Spleen (tissue), 11 donors: ENCODE data around the gene BMP6. TPM values are rescaled to one million over a fixed set of nuclear protein-coding genes. Genes with fewer than 3 reads are reported as not detected.

Source experiments
- DNase-seq: peaks from one replicate; pipeline ENCODE4 v3.0.0-alpha.2; 2020
- H3K27ac ChIP-seq, 8 donors: fragments of 200-600 bp; sonication (generic) in 7 of 8; 1 replicate in 4 of 8; 2 replicates in 4 of 8; pipeline versions ENCODE4 v1.5.0 to v1.8.0; 2016 to 2021; ENCODE audit warnings: inconsistent platforms in 4 of 8, mild to moderate bottlenecking in 4 of 8, moderate library complexity in 1 of 8
- H3K27me3 ChIP-seq, 7 donors: fragments of 200-600 bp; sonication (generic) in 6 of 7; replicated peaks in 1 of 7; 1 replicate in 4 of 7; 2 replicates in 3 of 7; pipeline versions ENCODE4 v1.5.0 to v1.8.0; 2016 to 2021; ENCODE audit warnings: inconsistent platforms in 3 of 7, mild to moderate bottlenecking in 1 of 7
- H3K36me3 ChIP-seq, 6 donors: fragments of 200-600 bp; sonication (generic) in 5 of 6; 1 replicate in 4 of 6; 2 replicates in 2 of 6; pipeline versions ENCODE4 v1.5.0 to v1.8.0; 2016 to 2021; ENCODE audit warnings: inconsistent platforms in 2 of 6
- H3K4me1 ChIP-seq, 6 donors: fragments of 200-600 bp; sonication (generic) in 5 of 6; 1 replicate in 3 of 6; 2 replicates in 3 of 6; pipeline versions ENCODE4 v1.5.0 to v1.8.0; 2016 to 2021; ENCODE audit warnings: inconsistent platforms in 3 of 6
- H3K4me3 ChIP-seq, 8 donors: fragments of 200-600 bp; sonication (generic) in 7 of 8; 1 replicate in 4 of 8; 2 replicates in 4 of 8; pipeline versions ENCODE4 v1.5.0 to v1.8.0; 2016 to 2021; ENCODE audit warnings: inconsistent platforms in 4 of 8, mild to moderate bottlenecking in 4 of 8, moderate library complexity in 2 of 8
- H3K9me3 ChIP-seq, 8 donors: fragments of 200-600 bp; sonication (generic) in 7 of 8; 1 replicate in 4 of 8; 2 replicates in 4 of 8; pipeline versions ENCODE4 v1.5.0 to v1.8.0; 2016 to 2021; ENCODE audit warnings: inconsistent platforms in 4 of 8
- POLR2A ChIP-seq, 3 donors: fragments of 450-650 bp; IDR thresholded peaks; one replicate each; pipeline ENCODE4 v1.5.1; 2017; ENCODE audit warnings: antibody characterized with exemption in 3 of 3, mild to moderate bottlenecking in 1 of 3
- POLR2AphosphoS5 ChIP-seq, 3 donors: sonication (generic); formaldehyde crosslinking; IDR thresholded peaks; one replicate each; pipeline ENCODE4 v1.5.1; 2017; ENCODE audit warnings: antibody characterized with exemption in 3 of 3
- WGBS, 5 donors: extraction: QIAGEN DNeasy Blood & Tissue Kit in 3 of 5; methylation state at CpG; one replicate each; pipeline versions ENCODE4 v1.1.5 to v1.1.7; 2013 to 2018; 5-methylcytosine and 5-hydroxymethylcytosine counted together
- intact Hi-C: fragments of 100-400 bp; cut with DNase I; formaldehyde crosslinking; loops from one replicate; pipeline ENCODE4 v1.15.0; 2023; ENCODE audit warnings: low total_unique reads
- polyA plus RNA-seq, 3 donors: library from polyadenylated mRNA; stranded (reverse); fragments of 200-250 nt; gene quantifications; one replicate each; pipeline ENCODE4 v1.2.1, GENCODE V29; 2013
- total RNA-seq, 7 donors: library from RNA; depleted of rRNA in 3 of 7; stranded (reverse); fragments of >200 nt in 3 of 7; fragmentation: NEBNext Ultra II Directional in 4 of 7; extraction: Animal tissue kit (Norgen Biotek cat#: 25700) in 4 of 7; gene quantifications; one replicate each; pipeline versions ENCODE4 v1.1.0 to v1.2.1, GENCODE V29; 2016 to 2021
- TF ChIP-seq, protein P1 (sequence below), 11 experiments: fragments of 200-600 bp in 7 of 11; fragments of 450-650 bp in 4 of 11; sonication (generic) in 4 of 11; IDR thresholded peaks in 8 of 11; conservative IDR thresholded peaks in 3 of 11; 1 replicate in 7 of 11; 2 replicates in 4 of 11; pipeline versions ENCODE4 v1.4.0 to v1.8.0; 2016 to 2021; ENCODE audit warnings: antibody characterized with exemption in 11 of 11, inconsistent platforms in 4 of 11, mild to moderate bottlenecking in 1 of 11
- donor health status: healthy with polysubstance abuse.
- donor health status: DM: no; HTN: no; CAD: no; lungs with moderate emphysema.
- donor health status: DM: no; HTN: no; CAD: no.
- donor health status: Bipolar disorder and iron deficiency.
- donor health status: healthy.
- donor health status: DM: no; HTN: no; CAD: no.
- donor health status: DM: yes; HTN: yes; CAD: no.

The BMP6 gene
- total and polyA plus RNA-seq, 10 donors: 0.58 to 6.9 (median 4.8) TPM

DNA sequence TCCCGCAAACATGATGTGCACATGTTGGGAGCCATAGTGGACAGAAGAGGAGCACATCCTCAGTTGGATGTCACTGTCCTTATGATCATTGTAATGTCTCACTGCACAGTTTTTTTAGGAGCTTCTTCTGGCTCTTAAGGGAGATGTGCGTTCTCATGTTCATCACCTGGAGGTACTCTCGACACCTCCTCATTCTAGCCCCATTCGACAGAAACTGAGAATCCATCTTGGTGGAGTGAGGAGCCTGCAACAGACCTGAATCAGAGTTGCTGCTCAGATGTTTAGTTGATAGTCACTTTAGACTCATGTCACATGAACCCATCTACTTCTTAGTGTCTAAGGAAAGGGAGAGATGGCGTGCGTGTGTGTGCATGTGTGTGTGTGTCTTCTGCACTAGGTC, 2.3 kb upstream of the BMP6 start:
- H3K4me3 ChIP-seq: no peak overlapping the region
- intact Hi-C loops: loop anchor here (5.0 kb wide), 2 partner anchors 269 to 499 kb away; no protein-coding TSS in a partner anchor
- H3K9me3 ChIP-seq: no peaks in the 10 kb centered on the region
- H3K4me1 ChIP-seq: peaks cover 22 to 51% (median 39%) of the 10 kb centered on the region in 6 donors
- H3K36me3 ChIP-seq: no peaks in the 10 kb centered on the region
- 87 to 97% (median 92%) methylated on average over 6 of the region's 6 CpGs for WGBS, 5 donors
- TF ChIP-seq POLR2AphosphoS5 (IDR thresholded peaks at IDR 0.05): no peak
- TF ChIP-seq, protein P1, sequence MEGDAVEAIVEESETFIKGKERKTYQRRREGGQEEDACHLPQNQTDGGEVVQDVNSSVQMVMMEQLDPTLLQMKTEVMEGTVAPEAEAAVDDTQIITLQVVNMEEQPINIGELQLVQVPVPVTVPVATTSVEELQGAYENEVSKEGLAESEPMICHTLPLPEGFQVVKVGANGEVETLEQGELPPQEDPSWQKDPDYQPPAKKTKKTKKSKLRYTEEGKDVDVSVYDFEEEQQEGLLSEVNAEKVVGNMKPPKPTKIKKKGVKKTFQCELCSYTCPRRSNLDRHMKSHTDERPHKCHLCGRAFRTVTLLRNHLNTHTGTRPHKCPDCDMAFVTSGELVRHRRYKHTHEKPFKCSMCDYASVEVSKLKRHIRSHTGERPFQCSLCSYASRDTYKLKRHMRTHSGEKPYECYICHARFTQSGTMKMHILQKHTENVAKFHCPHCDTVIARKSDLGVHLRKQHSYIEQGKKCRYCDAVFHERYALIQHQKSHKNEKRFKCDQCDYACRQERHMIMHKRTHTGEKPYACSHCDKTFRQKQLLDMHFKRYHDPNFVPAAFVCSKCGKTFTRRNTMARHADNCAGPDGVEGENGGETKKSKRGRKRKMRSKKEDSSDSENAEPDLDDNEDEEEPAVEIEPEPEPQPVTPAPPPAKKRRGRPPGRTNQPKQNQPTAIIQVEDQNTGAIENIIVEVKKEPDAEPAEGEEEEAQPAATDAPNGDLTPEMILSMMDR (IDR thresholded peaks at IDR 0.05 in 8 of 11, conservative IDR thresholded peaks at IDR 0.05 in 3 of 11): no peak
- no peak for TF ChIP-seq POLR2A (IDR thresholded peaks at IDR 0.05)
- no peak for DNase-seq
- H3K27me3 ChIP-seq: peaks cover 4 to 68% (median 35%) of the 10 kb centered on the region in 7 donors
- no peak overlapping the region for H3K27ac ChIP-seq

DNA sequence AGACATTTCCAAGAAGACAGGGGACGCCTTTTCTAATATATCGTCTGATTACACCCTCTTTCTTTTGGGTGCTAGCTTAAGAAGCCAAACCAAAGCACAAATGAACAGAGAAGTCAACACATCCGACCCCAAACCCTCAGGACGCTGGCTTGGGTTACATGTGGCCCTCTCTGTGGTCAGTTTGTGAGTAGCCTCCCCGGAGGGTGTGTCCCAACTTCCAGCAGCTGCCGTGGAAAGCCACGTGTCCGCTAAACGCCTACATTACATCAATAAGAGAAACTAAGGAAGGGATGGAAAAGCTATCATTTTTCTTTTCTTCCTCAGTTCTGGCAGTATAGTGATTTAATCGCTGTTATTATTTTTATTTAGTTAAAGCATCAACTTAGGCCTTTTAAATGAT, 487 bp upstream of the BMP6 start:
- peak overlapping the region in 6 of 8 donors; percentile 62 to 83 (median 68) for H3K4me3 ChIP-seq
- H3K27me3 ChIP-seq: peaks cover 4 to 84% (median 54%) of the 10 kb centered on the region in 7 donors
- H3K4me1 ChIP-seq: peaks cover 25 to 61% (median 45%) of the 10 kb centered on the region in 6 donors
- no peaks in the 10 kb centered on the region for H3K9me3 ChIP-seq
- intact Hi-C loops: no loop called here
- WGBS, 5 donors: 26 to 33% (median 28%) methylated on average over 10 of the region's 10 CpGs
- DNase-seq: no peak
- H3K27ac ChIP-seq: no peak overlapping the region
- no peaks in the 10 kb centered on the region for H3K36me3 ChIP-seq
- TF ChIP-seq, protein P1 (IDR thresholded peaks at IDR 0.05 in 8 of 11, conservative IDR thresholded peaks at IDR 0.05 in 3 of 11): no peak

DNA sequence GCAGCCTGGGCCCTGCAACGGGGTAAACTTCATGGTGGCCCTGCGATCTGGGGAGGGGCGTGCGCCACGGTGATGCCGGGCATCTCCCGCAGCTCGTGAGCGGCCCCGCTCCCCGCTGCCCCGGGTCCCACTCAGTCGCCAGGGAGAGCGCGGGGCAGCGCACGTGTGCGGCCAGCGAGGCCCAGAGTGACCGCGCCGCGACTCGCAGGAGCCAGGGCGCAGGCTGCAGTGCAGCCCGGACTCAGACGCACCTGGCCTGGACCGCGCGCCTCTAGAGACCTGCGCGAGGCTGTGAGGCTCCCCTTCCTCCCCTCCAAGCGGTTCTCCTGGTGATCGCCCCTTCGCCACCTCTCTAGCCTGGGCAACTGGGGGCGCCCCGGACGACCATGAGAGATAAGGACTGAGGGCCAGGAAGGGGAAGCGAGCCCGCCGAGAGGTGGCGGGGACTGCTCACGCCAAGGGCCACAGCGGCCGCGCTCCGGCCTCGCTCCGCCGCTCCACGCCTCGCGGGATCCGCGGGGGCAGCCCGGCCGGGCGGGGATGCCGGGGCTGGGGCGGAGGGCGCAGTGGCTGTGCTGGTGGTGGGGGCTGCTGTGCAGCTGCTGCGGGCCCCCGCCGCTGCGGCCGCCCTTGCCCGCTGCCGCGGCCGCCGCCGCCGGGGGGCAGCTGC, 652 bp downstream of the BMP6 start:
- Histone ChIP-seq H3K27ac (peak overlapping the region in 1 of 8 donors; percentile 28), H3K36me3 (no peaks in the 10 kb centered on the region), H3K9me3 (no peaks in the 10 kb centered on the region), H3K27me3 (peaks cover 4 to 95% (median 65%) of the 10 kb centered on the region in 7 donors), H3K4me3 (peak overlapping the region; percentile 46 to 83 (median 68)), H3K4me1 (peaks cover 25 to 66% (median 49%) of the 10 kb centered on the region in 6 donors)
- DNase-seq: peak; percentile 82
- 1 to 3% (median 1%) methylated on average over 8 to 73 of the region's 73 CpGs for WGBS, 5 donors
- intact Hi-C loops: no loop called here
- TF ChIP-seq POLR2A (IDR thresholded peaks at IDR 0.05) (no peak), POLR2AphosphoS5 (IDR thresholded peaks at IDR 0.05) (no peak)
- TF ChIP-seq, protein P1 (IDR thresholded peaks at IDR 0.05 in 8 of 11, conservative IDR thresholded peaks at IDR 0.05 in 3 of 11): no peak

DNA sequence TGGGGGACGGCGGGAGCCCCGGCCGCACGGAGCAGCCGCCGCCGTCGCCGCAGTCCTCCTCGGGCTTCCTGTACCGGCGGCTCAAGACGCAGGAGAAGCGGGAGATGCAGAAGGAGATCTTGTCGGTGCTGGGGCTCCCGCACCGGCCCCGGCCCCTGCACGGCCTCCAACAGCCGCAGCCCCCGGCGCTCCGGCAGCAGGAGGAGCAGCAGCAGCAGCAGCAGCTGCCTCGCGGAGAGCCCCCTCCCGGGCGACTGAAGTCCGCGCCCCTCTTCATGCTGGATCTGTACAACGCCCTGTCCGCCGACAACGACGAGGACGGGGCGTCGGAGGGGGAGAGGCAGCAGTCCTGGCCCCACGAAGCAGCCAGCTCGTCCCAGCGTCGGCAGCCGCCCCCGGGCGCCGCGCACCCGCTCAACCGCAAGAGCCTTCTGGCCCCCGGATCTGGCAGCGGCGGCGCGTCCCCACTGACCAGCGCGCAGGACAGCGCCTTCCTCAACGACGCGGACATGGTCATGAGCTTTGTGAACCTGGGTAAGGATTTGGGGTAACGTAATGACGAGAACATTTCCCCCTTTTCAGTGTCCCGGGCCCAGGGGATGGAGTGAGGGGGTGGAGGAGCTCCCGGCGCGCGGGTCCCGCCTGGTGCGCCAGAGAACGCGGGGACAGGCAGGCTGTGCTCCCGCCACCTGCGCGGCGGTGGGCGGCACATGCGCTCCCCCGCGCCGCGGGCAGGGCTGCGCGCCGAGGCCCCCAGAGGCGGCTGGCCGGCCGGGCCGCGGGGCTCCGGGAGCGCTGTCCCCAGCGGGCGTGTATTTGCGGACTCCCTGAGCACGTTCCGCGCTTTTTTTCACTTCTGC, 1.4 kb downstream of the BMP6 start:
- Histone ChIP-seq H3K4me3 (peak overlapping the region; percentile 33 to 83 (median 68)), H3K27ac (no peak overlapping the region), H3K9me3 (no peaks in the 10 kb centered on the region), H3K36me3 (no peaks in the 10 kb centered on the region), H3K4me1 (peaks cover 25 to 69% (median 47%) of the 10 kb centered on the region in 6 donors), H3K27me3 (peaks cover 4 to 99% (median 67%) of the 10 kb centered on the region in 7 donors)
- TF ChIP-seq, protein P1 (IDR thresholded peaks at IDR 0.05 in 8 of 11, conservative IDR thresholded peaks at IDR 0.05 in 3 of 11): no peak
- TF ChIP-seq POLR2A (IDR thresholded peaks at IDR 0.05): no peak
- TF ChIP-seq POLR2AphosphoS5 (IDR thresholded peaks at IDR 0.05): peak in 1 of 3 donors; percentile 38
- DNase-seq: peak; percentile 77
- intact Hi-C loops: no loop called here
- WGBS, 5 donors: 1 to 3% (median 1%) methylated on average over 31 to 97 of the region's 97 CpGs; no CpG with 5 or more reads in 1 of the 5 donors
